Endothelial cell of umbilical vein (primary cell): ENCODE measurements around the gene SYMPK. TPM values are rescaled to one million over a fixed set of nuclear protein-coding genes. Genes with fewer than 3 reads are reported as not detected.

ENCODE experiments used
- BruUV-seq: library from RNA; stranded (reverse); fragments of 400-500 nt; replicated peaks from 2 replicates; lab custom pipeline; 2021; lab: Mats Ljungman, UMichigan
- CTCF ChIA-PET: fragments of 300-600, 350-600 bp; sonication (Branson Sonifier 250); formaldehyde crosslinking; loops from one replicate; lab custom pipeline; 2021; ENCODE audit warnings: antibody characterized with exemption, inconsistent platforms; lab: Charles Lee
- POLR2A ChIA-PET: fragments of 300-600, 350-600 bp; sonication (Branson Sonifier 250); formaldehyde crosslinking; loops from one replicate; lab custom pipeline; 2021; ENCODE audit warnings: antibody characterized with exemption, inconsistent platforms; lab: Charles Lee
- DNase-seq: peaks from one replicate; pipeline ENCODE4 v3.0.0-alpha.2; 2011; ENCODE audit warnings: low read depth, low spot score
- FAIRE-seq: peaks from 2 replicates; lab custom pipeline; 2011; peaks lifted over from hg19 to GRCh38; lab: Jason Lieb, UNC
- H2AFZ ChIP-seq: 2 replicates; pipeline ENCODE4 v1.6.0; 2012; ENCODE audit warnings: low read depth, low read length, control low read depth, inconsistent platforms
- H3K27ac ChIP-seq: 2 replicates; pipeline ENCODE4 v1.5.1; 2011; ENCODE audit warnings: low read depth, mild to moderate bottlenecking, control low read depth, low read length, moderate library complexity; ENCODE audit not compliant: insufficient read depth
- H3K27me3 ChIP-seq, 2 experiments: 2 replicates each; pipeline versions ENCODE4 v1.6.0 to v1.6.1; 2011; ENCODE audit warnings: low read length in 2 of 2, mixed read lengths in 1 of 2; ENCODE audit not compliant: control insufficient read depth in 2 of 2, insufficient read depth in 2 of 2
- H3K36me3 ChIP-seq, 2 experiments: 2 replicates in 1 of 2; 3 replicates in 1 of 2; pipeline ENCODE4 v1.5.1; 2011; ENCODE audit warnings: low read length in 2 of 2, mild to moderate bottlenecking in 1 of 2, moderate library complexity in 1 of 2; ENCODE audit not compliant: control insufficient read depth in 2 of 2, insufficient read depth in 2 of 2; ENCODE audit errors: extremely low read depth in 1 of 2
- H3K4me1 ChIP-seq: 3 replicates; pipeline ENCODE4 v1.5.1; 2011; ENCODE audit warnings: mild to moderate bottlenecking, low read length; ENCODE audit not compliant: control insufficient read depth, insufficient read depth; ENCODE audit errors: extremely low read depth
- H3K4me2 ChIP-seq: 2 replicates; pipeline ENCODE4 v1.6.1; 2011; ENCODE audit warnings: low read length, control low read depth, mixed read lengths; ENCODE audit not compliant: insufficient read depth
- H3K4me3 ChIP-seq, 3 experiments: fragments of 200-600 bp in 1 of 3; sonication (generic), shearing (Covaris generic) in 1 of 3; replicated peaks in 1 of 3; 2 replicates each; pipeline ENCODE4 v1.5.1; 2011 to 2016; ENCODE audit warnings: control low read depth in 3 of 3, low read length in 3 of 3, mild to moderate bottlenecking in 2 of 3, inconsistent platforms in 1 of 3, low read depth in 1 of 3, moderate library complexity in 1 of 3; ENCODE audit not compliant: insufficient read depth in 1 of 3
- H3K79me2 ChIP-seq: 2 replicates; pipeline ENCODE4 v1.6.0; 2012; ENCODE audit warnings: low read length, inconsistent platforms; ENCODE audit not compliant: control insufficient read depth, insufficient read depth
- H3K9ac ChIP-seq: replicated peaks from 2 replicates; pipeline ENCODE3; 2011; ENCODE audit warnings: low read length, control low read depth; ENCODE audit not compliant: insufficient read depth; ENCODE audit errors: extremely low read depth
- H3K9me1 ChIP-seq: replicated peaks from 3 replicates; pipeline ENCODE4 v1.6.0; 2011; ENCODE audit warnings: mild to moderate bottlenecking, low read length; ENCODE audit not compliant: control insufficient read depth, insufficient read depth; ENCODE audit errors: extremely low read depth
- H3K9me3 ChIP-seq: replicated peaks from 2 replicates; pipeline ENCODE4 v1.5.1; 2012; ENCODE audit warnings: low read length, inconsistent platforms; ENCODE audit not compliant: control insufficient read depth, insufficient read depth
- H4K20me1 ChIP-seq: replicated peaks from 2 replicates; pipeline ENCODE3; 2011; ENCODE audit warnings: mild to moderate bottlenecking, low read length; ENCODE audit not compliant: control insufficient read depth, insufficient read depth; ENCODE audit errors: extremely low read depth
- EZH2 ChIP-seq: IDR thresholded peaks from 2 replicates; pipeline ENCODE4 v1.6.1; 2012; ENCODE audit warnings: borderline replicate concordance, low read depth, mild to moderate bottlenecking, moderate library complexity, low read length, inconsistent platforms; ENCODE audit not compliant: severe bottlenecking
- FOS ChIP-seq: IDR thresholded peaks from 2 replicates; pipeline ENCODE4 v1.6.1; 2011; ENCODE audit warnings: mild to moderate bottlenecking, low read length, moderate library complexity, borderline replicate concordance; ENCODE audit not compliant: insufficient read depth
- GATA2 ChIP-seq: IDR thresholded peaks from 2 replicates; pipeline ENCODE4 v1.7.0; 2011; ENCODE audit warnings: low read depth, mild to moderate bottlenecking, moderate library complexity, mixed read lengths, low read length; ENCODE audit not compliant: insufficient read length, insufficient read depth
- JUN ChIP-seq: IDR thresholded peaks from 2 replicates; pipeline ENCODE4 v1.6.1; 2011; ENCODE audit warnings: borderline replicate concordance, low read depth; ENCODE audit not compliant: insufficient read length, insufficient read depth
- MYC ChIP-seq: IDR thresholded peaks from one replicate; pipeline ENCODE4 v1.6.1; 2011; ENCODE audit warnings: mild to moderate bottlenecking, low read depth, low read length
- POLR2A ChIP-seq: IDR thresholded peaks from 2 replicates; pipeline ENCODE4 v1.6.1; 2012; ENCODE audit warnings: low read depth, mild to moderate bottlenecking, control low read depth, low read length
- POLR2AphosphoS5 ChIP-seq: IDR thresholded peaks from 2 replicates; pipeline ENCODE4 v1.6.1; 2012; ENCODE audit warnings: low read depth, mild to moderate bottlenecking, control low read depth, low read length, moderate library complexity; ENCODE audit not compliant: insufficient read depth
- dilution Hi-C: fragments of 300-500 bp; cut with MboI; formaldehyde crosslinking; loops from one replicate; pipeline ENCODE4 v1.15.0; 2019; ENCODE audit warnings: low sequenced_read_pairs; ENCODE audit not compliant: extremely low pct_ligation_motif_present
- intact Hi-C: fragments of 100-400 bp; cut with micrococcal nuclease; formaldehyde crosslinking; loops from one replicate; pipeline ENCODE4 v1.10.0; 2022
- polyA plus RNA-seq, 4 experiments: library from polyadenylated mRNA; depleted of rRNA in 3 of 4; stranded (reverse) in 3 of 4; unstranded in 1 of 4; fragments of >200 nt; gene quantifications; 2 replicates each; pipeline versions ENCODE4 v1.2.1 to v1.2.3, GENCODE V29; 2011 to 2012; ENCODE audit warnings: missing spikeins in 1 of 4
- total RNA-seq: library from RNA; stranded (reverse); gene quantifications from 2 replicates; pipeline ENCODE4 v1.2.3, GENCODE V29; 2021
- TF ChIP-seq, protein P1 (sequence below), 2 donors: IDR thresholded peaks; 1 replicate in 1 of 2; 2 replicates in 1 of 2; pipeline ENCODE4 v1.5.1; 2011; ENCODE audit warnings: low read length in 2 of 2, mild to moderate bottlenecking in 2 of 2, moderate library complexity in 2 of 2, control low read depth in 1 of 2, inconsistent platforms in 1 of 2, low read depth in 1 of 2; ENCODE audit not compliant: insufficient read depth in 1 of 2; ENCODE audit errors: extremely low read depth in 1 of 2
- TF ChIP-seq, protein P2 (sequence below): IDR thresholded peaks from 2 replicates; pipeline ENCODE4 v1.6.1; 2011; ENCODE audit not compliant: insufficient read depth, insufficient read length

SYMPK gene
- total and polyA plus RNA-seq, 2 donors (not counting 3 experiments of a cell fraction or from before 2014, with no cell fraction given): 89.8 to 95.7 TPM

DNA sequence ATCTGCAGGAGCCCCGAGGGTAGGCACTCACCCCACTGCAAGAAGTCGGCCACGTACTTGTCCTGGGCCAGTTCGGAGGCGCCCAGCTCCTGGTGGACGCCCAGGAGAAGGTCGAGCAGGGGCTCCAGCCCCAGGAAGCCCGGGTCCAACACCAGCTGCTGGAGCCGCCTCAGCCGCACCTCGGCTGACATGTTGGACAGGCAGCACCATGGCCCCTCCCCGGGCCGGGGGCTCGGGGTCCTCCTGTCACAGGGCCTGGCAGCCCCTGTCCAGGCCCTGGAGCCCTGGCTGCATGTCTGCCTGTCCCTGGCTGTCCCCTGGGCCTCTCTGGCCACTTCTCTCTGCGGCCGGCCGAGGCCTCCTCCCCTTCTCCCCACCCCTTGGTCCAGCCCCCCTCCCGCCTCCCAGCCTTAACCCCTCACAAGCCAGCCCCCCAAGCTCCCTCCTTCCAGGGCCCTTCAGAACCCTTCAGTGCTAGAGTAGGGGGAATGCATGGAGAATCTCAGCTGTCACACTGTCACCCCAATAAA lies 80.7 kb downstream of the SYMPK start, which contains the start of gene DMPK:
Gene DMPK, minus strand, starts transcription at position 329 of the 530 bp plus-strand sequence. Its CDS starts 138 bp downstream, at position 191.
- dilution Hi-C loops: no loop called here
- no peak within 1 kb of the TSS for H3K9ac ChIP-seq
- H4K20me1 ChIP-seq: no peaks in the 10 kb centered on the region
- H2AFZ ChIP-seq: no peak within 1 kb of the TSS
- intact Hi-C loops: no loop called here
- ChIA-PET CTCF (interaction anchor here (0.6 to 5.0 kb wide), 9 partner anchors 10 to 151 kb away, joined by 3 to 66 read pairs (median 4); partner anchors contain the start of genes DMWD and SIX5), POLR2A (interaction anchor here (0.6 to 1.0 kb wide), 4 partner anchors 10 to 35 kb away, joined by 4 to 19 read pairs (median 6); partner anchors contain the start of gene DMWD)
- no peaks in the 10 kb centered on the region for H3K9me3 ChIP-seq
- peaks cover under 1 to 22% of the 10 kb centered on the region in 2 experiments for H3K36me3 ChIP-seq
- H3K79me2 ChIP-seq: no peaks in the 10 kb centered on the region
- H3K4me1 ChIP-seq: peaks cover 5% of the 10 kb centered on the region
- no peaks in the 10 kb centered on the region for H3K9me1 ChIP-seq
- no peaks in the 10 kb centered on the region for H3K27me3 ChIP-seq
- FAIRE-seq: no peak
- no peak within 1 kb of the TSS for H3K4me2 ChIP-seq
- BruUV-seq: no TSS peak
- no peak for TF ChIP-seq GATA2
- TF ChIP-seq POLR2AphosphoS5: no peak
- H3K27ac ChIP-seq: no peak within 1 kb of the TSS
- no peak within 1 kb of the TSS for H3K4me3 ChIP-seq
- no peak for DNase-seq

DNA sequence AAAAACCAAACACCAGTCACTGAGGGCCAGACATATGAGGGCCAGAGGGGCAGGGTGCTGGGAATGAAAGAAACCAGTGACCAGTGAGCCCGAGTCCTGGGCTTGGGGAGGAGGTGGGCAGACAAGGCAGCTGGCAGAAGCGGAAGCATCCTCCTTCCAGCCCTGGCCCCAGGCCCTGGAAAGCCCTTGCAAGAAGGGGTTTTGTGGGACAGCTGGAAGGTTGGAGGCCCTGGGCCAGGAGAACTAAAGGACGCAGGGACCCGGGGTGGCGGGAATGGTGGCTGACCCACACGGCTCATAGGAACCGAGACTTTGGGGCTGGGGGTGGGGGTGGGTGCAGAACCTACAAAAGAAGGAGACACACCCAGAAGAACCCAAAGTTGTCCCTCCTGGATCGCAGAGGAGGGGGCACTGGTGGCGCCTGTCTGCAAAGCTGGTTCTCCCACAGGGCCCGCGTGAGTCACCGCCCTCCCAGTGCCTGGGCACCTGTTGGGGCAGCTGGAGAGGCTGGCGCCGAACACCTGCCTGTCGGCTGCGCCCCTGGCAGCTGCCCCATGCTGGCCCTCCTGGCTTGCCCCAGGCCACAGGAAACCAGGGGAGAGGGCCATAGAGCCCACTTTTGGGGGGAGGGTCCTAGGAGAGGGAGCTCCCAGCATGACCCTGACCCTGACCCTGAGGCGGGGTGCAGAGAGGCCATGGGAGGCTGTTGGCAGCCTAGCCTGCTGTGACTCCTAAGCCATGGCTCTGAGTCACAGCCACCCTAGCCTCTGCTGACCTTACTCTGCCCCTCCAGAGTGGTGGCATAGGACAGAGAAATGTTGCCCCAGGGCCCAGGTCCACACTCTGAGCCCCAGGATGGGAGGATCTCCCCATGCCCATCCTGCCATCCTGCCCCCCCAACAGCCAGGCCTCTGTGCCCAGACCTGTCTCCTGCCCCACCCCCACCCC lies 81.5 kb downstream of the SYMPK start:
- H3K4me1 ChIP-seq: peaks cover 5% of the 10 kb centered on the region
- DNase-seq (no peak), FAIRE-seq (no peak)
- H3K9ac ChIP-seq: no peak overlapping the region
- no peak overlapping the region for H3K4me3 ChIP-seq
- no peak overlapping the region for H2AFZ ChIP-seq
- H3K9me3 ChIP-seq: no peaks in the 10 kb centered on the region
- no peak overlapping the region for H3K4me2 ChIP-seq
- intact Hi-C loops (no loop called here), dilution Hi-C loops (no loop called here)
- H3K36me3 ChIP-seq: peaks cover 0 to 22% of the 10 kb centered on the region in 2 experiments
- no peak overlapping the region for H3K27ac ChIP-seq
- POLR2A ChIA-PET: interaction anchor here (0.6 to 1.0 kb wide), 4 partner anchors 11 to 35 kb away, joined by 4 to 19 read pairs (median 6); partner anchors contain the start of gene DMWD
- no peaks in the 10 kb centered on the region for H3K9me1 ChIP-seq
- no peaks in the 10 kb centered on the region for H3K79me2 ChIP-seq
- no TSS peak for BruUV-seq
- TF ChIP-seq EZH2 (no peak), GATA2 (no peak), POLR2A (no peak), JUN (no peak), FOS (no peak), MYC (no peak), POLR2AphosphoS5 (no peak)
- TF ChIP-seq, protein P1, sequence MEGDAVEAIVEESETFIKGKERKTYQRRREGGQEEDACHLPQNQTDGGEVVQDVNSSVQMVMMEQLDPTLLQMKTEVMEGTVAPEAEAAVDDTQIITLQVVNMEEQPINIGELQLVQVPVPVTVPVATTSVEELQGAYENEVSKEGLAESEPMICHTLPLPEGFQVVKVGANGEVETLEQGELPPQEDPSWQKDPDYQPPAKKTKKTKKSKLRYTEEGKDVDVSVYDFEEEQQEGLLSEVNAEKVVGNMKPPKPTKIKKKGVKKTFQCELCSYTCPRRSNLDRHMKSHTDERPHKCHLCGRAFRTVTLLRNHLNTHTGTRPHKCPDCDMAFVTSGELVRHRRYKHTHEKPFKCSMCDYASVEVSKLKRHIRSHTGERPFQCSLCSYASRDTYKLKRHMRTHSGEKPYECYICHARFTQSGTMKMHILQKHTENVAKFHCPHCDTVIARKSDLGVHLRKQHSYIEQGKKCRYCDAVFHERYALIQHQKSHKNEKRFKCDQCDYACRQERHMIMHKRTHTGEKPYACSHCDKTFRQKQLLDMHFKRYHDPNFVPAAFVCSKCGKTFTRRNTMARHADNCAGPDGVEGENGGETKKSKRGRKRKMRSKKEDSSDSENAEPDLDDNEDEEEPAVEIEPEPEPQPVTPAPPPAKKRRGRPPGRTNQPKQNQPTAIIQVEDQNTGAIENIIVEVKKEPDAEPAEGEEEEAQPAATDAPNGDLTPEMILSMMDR (IDR thresholded peaks at IDR 0.05; ENCODE audit: extremely low read depth in 1 of 2, insufficient read depth in 1 of 2, low read depth in 1 of 2, low read length in 2 of 2): no peak
- TF ChIP-seq, protein P2, sequence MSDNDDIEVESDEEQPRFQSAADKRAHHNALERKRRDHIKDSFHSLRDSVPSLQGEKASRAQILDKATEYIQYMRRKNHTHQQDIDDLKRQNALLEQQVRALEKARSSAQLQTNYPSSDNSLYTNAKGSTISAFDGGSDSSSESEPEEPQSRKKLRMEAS: no peak
- no peaks in the 10 kb centered on the region for H4K20me1 ChIP-seq
- no peaks in the 10 kb centered on the region for H3K27me3 ChIP-seq
- CTCF ChIA-PET: interaction anchor here (1.1 to 5.0 kb wide), 5 partner anchors 10 to 35 kb away, joined by 3 to 66 read pairs (median 7); partner anchors contain the start of genes DMWD and SIX5
